ENCODE measurements around the gene DENND2A.

- TF ChIP-seq CTCF (IDR thresholded peaks at IDR 0.05 in 8 of 11, conservative IDR thresholded peaks at IDR 0.05 in 3 of 11): no peak
- TF ChIP-seq POLR2A (IDR thresholded peaks at IDR 0.05): no peak
These were observed 98.9 kb downstream of the DENND2A start for GRCh38 chr7:140541513-140542227.

Data from spleen (tissue), 7 donors.